Vagina (tissue), 2 donors: ENCODE results near the gene GNG4. TPM values are rescaled to one million over a fixed set of nuclear protein-coding genes. Genes with fewer than 3 reads are reported as not detected.

Experiments used
- DNase-seq, 2 donors: peaks; one replicate each; pipeline ENCODE4 v3.0.0-alpha.2; 2017; ENCODE audit errors: extremely low spot score in 2 of 2
- H3K27ac ChIP-seq: fragments of 200-600 bp; sonication (generic); one replicate; pipeline ENCODE4 v1.5.1; 2019
- H3K27me3 ChIP-seq: fragments of 200-600 bp; sonication (generic); one replicate; pipeline ENCODE4 v1.5.1; 2019
- H3K36me3 ChIP-seq, 2 donors: fragments of 200-600 bp; sonication (generic); one replicate each; pipeline ENCODE4 v1.5.1; 2017 to 2019
- H3K4me1 ChIP-seq: fragments of 200-600 bp; sonication (generic); one replicate; pipeline ENCODE4 v1.5.1; 2019
- H3K4me3 ChIP-seq, 2 donors: fragments of 200-600 bp; sonication (generic); 1 replicate in 1 of 2; 2 replicates in 1 of 2; pipeline ENCODE4 v1.5.1; 2016 to 2019
- H3K9me3 ChIP-seq: fragments of 200-600 bp; sonication (generic); one replicate; pipeline ENCODE4 v1.5.1; 2019
- POLR2A ChIP-seq, 2 donors: fragments of 450-650 bp; IDR thresholded peaks; one replicate each; pipeline ENCODE4 v1.6.1; 2017; ENCODE audit warnings: antibody characterized with exemption in 2 of 2, mild to moderate bottlenecking in 2 of 2, moderate library complexity in 2 of 2
- POLR2AphosphoS5 ChIP-seq, 2 donors: sonication (generic); formaldehyde crosslinking; IDR thresholded peaks; one replicate each; pipeline ENCODE4 v1.9.0; 2017; ENCODE audit warnings: antibody characterized with exemption in 2 of 2, mild to moderate bottlenecking in 2 of 2, low read depth in 1 of 2; ENCODE audit not compliant: insufficient read depth in 1 of 2
- intact Hi-C: fragments of 100-400 bp; cut with DNase I; formaldehyde crosslinking; loops from one replicate; pipeline ENCODE4 v1.15.1; 2023
- total RNA-seq: library from RNA; depleted of rRNA; stranded (reverse); fragments of >200 nt; gene quantifications from one replicate; pipeline ENCODE4 v1.2.3, GENCODE V29; 2016
- TF ChIP-seq, protein P1 (sequence below), 3 experiments: fragments of 450-650 bp in 2 of 3; fragments of 200-600 bp in 1 of 3; sonication (generic) in 1 of 3; IDR thresholded peaks; one replicate each; pipeline ENCODE4 v1.5.1; 2017 to 2019; ENCODE audit warnings: antibody characterized with exemption in 3 of 3, mild to moderate bottlenecking in 2 of 3, moderate library complexity in 2 of 3

Gene GNG4
- total RNA-seq, 1 donor from 2014 or later, result 6.6 TPM

DNA sequence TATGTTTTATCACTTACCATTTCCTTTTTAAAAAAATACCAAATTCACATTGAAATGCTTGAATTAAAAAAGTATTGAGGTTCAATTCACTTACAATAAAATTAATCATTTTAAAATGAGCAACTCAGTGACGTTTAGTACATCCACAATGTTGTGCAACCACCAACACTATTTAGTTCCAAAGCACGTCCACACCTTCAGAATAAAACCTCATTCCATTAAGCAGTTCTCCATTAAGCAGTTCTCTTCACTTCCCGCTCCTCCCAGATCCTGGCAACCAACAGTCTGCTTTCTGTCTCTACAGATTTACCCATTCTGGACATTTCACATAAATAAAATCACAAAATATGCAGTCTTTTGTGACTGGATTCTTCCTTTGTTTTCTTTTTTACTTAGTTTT is 41.3 kb downstream of the GNG4 start:
- Histone ChIP-seq H3K36me3 (no peaks in the 10 kb centered on the region), H3K4me3 (no peak overlapping the region), H3K27ac (no peak overlapping the region), H3K9me3 (no peaks in the 10 kb centered on the region), H3K27me3 (no peaks in the 10 kb centered on the region), H3K4me1 (no peaks in the 10 kb centered on the region)
- intact Hi-C loops, result loop anchor here (5.0 kb wide), 1 partner anchor 1376 kb away; no protein-coding TSS in a partner anchor
- no peak for DNase-seq
- TF ChIP-seq POLR2AphosphoS5 (IDR thresholded peaks at IDR 0.05; ENCODE audit: insufficient read depth in 1 of 2, low read depth in 1 of 2) (no peak), POLR2A (IDR thresholded peaks at IDR 0.05) (no peak)
- TF ChIP-seq, protein P1, sequence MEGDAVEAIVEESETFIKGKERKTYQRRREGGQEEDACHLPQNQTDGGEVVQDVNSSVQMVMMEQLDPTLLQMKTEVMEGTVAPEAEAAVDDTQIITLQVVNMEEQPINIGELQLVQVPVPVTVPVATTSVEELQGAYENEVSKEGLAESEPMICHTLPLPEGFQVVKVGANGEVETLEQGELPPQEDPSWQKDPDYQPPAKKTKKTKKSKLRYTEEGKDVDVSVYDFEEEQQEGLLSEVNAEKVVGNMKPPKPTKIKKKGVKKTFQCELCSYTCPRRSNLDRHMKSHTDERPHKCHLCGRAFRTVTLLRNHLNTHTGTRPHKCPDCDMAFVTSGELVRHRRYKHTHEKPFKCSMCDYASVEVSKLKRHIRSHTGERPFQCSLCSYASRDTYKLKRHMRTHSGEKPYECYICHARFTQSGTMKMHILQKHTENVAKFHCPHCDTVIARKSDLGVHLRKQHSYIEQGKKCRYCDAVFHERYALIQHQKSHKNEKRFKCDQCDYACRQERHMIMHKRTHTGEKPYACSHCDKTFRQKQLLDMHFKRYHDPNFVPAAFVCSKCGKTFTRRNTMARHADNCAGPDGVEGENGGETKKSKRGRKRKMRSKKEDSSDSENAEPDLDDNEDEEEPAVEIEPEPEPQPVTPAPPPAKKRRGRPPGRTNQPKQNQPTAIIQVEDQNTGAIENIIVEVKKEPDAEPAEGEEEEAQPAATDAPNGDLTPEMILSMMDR (IDR thresholded peaks at IDR 0.05), result no peak

DNA sequence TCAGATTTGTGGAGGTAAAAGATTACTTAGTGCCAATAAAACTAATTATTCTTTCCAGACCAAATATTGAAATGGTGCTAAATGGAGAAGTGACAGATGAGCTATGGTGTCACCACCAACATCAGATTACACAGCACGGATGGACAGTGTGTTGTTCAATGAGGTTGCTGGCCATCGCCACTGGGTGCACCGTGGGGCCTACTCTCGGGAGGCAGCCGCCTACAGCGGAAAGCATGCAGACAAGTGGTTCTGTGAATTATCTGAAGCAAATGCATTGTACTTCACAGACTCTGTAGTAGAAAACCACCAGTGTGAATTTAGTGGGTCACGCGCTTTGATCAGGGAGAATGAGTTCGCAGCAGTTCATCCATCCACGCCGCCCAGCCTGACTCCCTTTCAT is 42.3 kb downstream of the GNG4 start:
- no peak overlapping the region for H3K27ac ChIP-seq
- H3K36me3 ChIP-seq, result no peaks in the 10 kb centered on the region
- intact Hi-C loops, result loop anchor here (5.0 kb wide), 1 partner anchor 1375 kb away; no protein-coding TSS in a partner anchor
- no peaks in the 10 kb centered on the region for H3K9me3 ChIP-seq
- no peak for DNase-seq
- TF ChIP-seq, protein P1 (IDR thresholded peaks at IDR 0.05), result no peak
- TF ChIP-seq POLR2AphosphoS5 (IDR thresholded peaks at IDR 0.05; ENCODE audit: insufficient read depth in 1 of 2, low read depth in 1 of 2) (no peak), POLR2A (IDR thresholded peaks at IDR 0.05) (no peak)
- H3K27me3 ChIP-seq, result no peaks in the 10 kb centered on the region
- no peaks in the 10 kb centered on the region for H3K4me1 ChIP-seq
- no peak overlapping the region for H3K4me3 ChIP-seq

DNA sequence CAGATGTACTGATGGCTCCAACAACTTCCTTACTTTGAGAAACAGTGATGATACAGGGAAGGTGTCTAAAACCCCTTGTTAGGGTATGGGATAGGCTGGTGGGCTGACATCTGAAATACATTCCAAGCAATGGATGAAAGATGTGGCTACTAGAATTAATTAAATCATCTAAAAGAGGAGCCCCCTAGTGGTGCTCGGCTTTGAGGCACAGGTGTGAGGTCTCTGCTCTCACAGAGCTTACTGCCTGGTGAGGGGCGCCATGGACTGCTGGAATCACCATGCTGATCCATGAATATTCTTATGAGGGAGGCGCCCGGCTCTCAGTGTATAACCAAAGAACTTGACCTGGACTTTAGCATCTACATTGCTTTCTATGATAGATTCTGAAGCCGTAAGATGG is 48.5 kb downstream of the GNG4 start:
- no peaks in the 10 kb centered on the region for H3K4me1 ChIP-seq
- H3K27ac ChIP-seq, result no peak overlapping the region
- TF ChIP-seq, protein P1 (IDR thresholded peaks at IDR 0.05), result no peak
- TF ChIP-seq POLR2AphosphoS5 (IDR thresholded peaks at IDR 0.05; ENCODE audit: insufficient read depth in 1 of 2, low read depth in 1 of 2), result no peak
- no peak for TF ChIP-seq POLR2A (IDR thresholded peaks at IDR 0.05)
- no peaks in the 10 kb centered on the region for H3K36me3 ChIP-seq
- intact Hi-C loops, result no loop called here
- DNase-seq, result no peak
- no peak overlapping the region for H3K4me3 ChIP-seq
- no peaks in the 10 kb centered on the region for H3K27me3 ChIP-seq
- H3K9me3 ChIP-seq, result no peaks in the 10 kb centered on the region

DNA sequence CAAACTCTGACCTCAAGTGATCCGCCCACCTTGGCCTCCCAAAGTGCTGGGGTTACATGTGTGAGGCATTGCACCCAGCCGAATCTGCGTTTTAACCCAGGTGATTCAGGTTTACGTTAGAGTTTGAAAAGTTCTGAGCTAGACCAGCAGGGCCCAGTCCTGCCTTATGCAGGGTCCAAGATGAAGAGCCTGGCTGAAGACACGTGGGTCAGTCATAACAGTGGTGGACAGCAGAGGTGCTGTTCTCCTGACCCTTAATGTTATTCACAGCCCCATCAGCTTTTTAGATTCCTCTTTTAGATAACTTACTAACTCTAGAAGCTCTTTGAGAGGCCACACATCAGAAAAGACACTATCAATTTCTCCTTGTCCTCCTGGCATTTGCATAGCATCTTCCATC is 50.0 kb downstream of the GNG4 start:
- H3K9me3 ChIP-seq, result no peaks in the 10 kb centered on the region
- intact Hi-C loops, result no loop called here
- no peak overlapping the region for H3K4me3 ChIP-seq
- TF ChIP-seq POLR2AphosphoS5 (IDR thresholded peaks at IDR 0.05; ENCODE audit: insufficient read depth in 1 of 2, low read depth in 1 of 2) (no peak), POLR2A (IDR thresholded peaks at IDR 0.05) (no peak)
- TF ChIP-seq, protein P1 (IDR thresholded peaks at IDR 0.05), result no peak
- H3K36me3 ChIP-seq, result no peaks in the 10 kb centered on the region
- no peaks in the 10 kb centered on the region for H3K27me3 ChIP-seq
- no peak for DNase-seq
- no peak overlapping the region for H3K27ac ChIP-seq
- no peaks in the 10 kb centered on the region for H3K4me1 ChIP-seq

DNA sequence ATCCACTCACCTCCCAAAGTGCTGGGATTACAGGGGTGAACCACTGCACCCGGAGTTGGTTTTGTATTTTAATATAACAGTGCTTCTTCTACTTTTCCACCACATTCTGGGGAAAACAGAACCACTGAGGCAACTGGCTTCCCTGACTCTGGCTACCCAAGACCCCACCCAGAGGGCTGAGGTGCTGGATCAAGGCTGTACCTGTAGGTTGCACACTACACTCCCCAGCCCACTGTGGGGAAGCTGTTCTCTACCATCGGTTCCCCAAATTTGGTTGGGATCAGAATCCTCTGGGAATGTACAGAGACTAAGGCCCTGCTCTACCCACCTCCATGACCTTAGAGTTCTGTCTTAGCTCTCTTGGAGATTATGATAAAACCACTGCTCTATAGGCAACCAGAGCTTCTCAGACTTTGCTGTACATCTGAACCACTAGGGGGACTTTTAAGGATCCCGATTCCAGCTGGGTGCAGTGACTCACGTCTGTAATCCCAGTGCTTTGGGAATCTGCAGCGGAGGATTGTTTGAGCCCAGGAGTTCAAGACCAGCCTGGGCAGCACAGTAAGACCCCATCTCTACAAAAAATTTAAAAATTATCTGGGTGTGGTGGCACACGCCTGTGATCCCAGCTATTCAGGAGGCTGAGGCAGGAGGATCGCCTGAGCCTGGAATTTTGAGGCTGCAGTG is 51.6 kb downstream of the GNG4 start:
- no peak overlapping the region for H3K27ac ChIP-seq
- H3K4me1 ChIP-seq, result no peaks in the 10 kb centered on the region
- H3K4me3 ChIP-seq, result no peak overlapping the region
- no peak for DNase-seq
- no peaks in the 10 kb centered on the region for H3K27me3 ChIP-seq
- no peaks in the 10 kb centered on the region for H3K9me3 ChIP-seq
- no peaks in the 10 kb centered on the region for H3K36me3 ChIP-seq
- TF ChIP-seq POLR2A (IDR thresholded peaks at IDR 0.05) (no peak), POLR2AphosphoS5 (IDR thresholded peaks at IDR 0.05; ENCODE audit: insufficient read depth in 1 of 2, low read depth in 1 of 2) (no peak)
- intact Hi-C loops, result no loop called here
